Keratinocyte (primary cell): ENCODE results near the gene ZNF135.

ENCODE experiments used
- CTCF ChIP-seq, 3 experiments: IDR thresholded peaks in 1 of 3; conservative IDR thresholded peaks in 1 of 3; optimal IDR thresholded peaks in 1 of 3; 2 replicates in 2 of 3; 3 replicates in 1 of 3; pipeline versions ENCODE3 to v1.5.1; 2011; ENCODE audit warnings: low read length in 3 of 3, mild to moderate bottlenecking in 3 of 3, moderate library complexity in 2 of 3, control low read depth in 1 of 3, inconsistent platforms in 1 of 3; ENCODE audit not compliant: insufficient read depth in 2 of 3; ENCODE audit errors: extremely low read depth in 1 of 3
- EZH2 ChIP-seq: IDR thresholded peaks from one replicate; pipeline ENCODE4 v1.6.1; 2012; ENCODE audit warnings: inconsistent platforms, mild to moderate bottlenecking, low read length, moderate library complexity

DNA sequence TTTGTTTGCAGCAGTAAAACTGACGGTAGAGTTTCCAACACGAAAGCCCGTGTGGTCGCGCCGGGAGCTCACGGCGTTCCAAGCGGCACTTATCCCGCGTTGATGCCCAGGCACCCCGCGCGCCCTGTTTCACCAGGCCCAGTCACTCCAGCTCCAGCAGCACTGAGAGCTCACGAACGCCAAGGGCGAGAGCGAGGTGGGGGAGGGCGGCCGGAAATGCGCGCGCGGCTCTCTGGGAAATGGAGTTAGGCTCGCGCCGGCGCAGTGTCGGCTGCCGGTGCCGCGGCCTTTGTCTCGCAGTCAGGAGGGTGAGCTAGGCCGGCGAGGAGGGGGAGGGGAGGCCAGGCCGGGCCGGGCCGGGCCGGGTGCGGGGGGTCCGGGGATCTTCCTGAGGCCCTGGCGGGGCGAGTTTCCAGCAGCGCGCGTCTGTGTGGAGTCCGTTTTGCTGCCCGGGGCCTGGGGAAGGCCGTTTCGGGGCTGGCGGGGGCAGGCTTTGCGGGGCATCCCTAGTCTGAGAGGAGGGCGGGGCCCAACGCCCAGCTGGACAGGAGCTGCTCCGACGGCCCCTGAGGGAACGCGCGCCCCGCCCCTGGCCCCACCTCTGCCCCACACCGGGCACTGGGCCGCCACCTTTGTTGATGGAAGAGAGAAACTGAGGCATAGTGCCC lies at the start of gene ZNF135:
- TF ChIP-seq CTCF (optimal IDR thresholded peaks at IDR 0.05 in 1 of 3, IDR thresholded peaks at IDR 0.05 in 1 of 3, conservative IDR thresholded peaks at IDR 0.05 in 1 of 3; ENCODE audit: extremely low read depth in 1 of 3, insufficient read depth in 2 of 3, low read length in 3 of 3) (no peak), EZH2 (no peak)
